OCI-M1 (cell line): ENCODE data around the gene NACC1.

Experiments
- DNase-seq: peaks from one replicate; lab custom pipeline; 2025; lab: John Stamatoyannopoulos, UW

Gene NACC1

GRCh38 chr19:13117772-13118423 lies at the start of gene NACC1:
Gene NACC1 (plus strand): TSS chr19:13118264. CDS start chr19:13135208, 16,944 bp downstream.
- peak; percentile 93 for DNase-seq

DNA sequence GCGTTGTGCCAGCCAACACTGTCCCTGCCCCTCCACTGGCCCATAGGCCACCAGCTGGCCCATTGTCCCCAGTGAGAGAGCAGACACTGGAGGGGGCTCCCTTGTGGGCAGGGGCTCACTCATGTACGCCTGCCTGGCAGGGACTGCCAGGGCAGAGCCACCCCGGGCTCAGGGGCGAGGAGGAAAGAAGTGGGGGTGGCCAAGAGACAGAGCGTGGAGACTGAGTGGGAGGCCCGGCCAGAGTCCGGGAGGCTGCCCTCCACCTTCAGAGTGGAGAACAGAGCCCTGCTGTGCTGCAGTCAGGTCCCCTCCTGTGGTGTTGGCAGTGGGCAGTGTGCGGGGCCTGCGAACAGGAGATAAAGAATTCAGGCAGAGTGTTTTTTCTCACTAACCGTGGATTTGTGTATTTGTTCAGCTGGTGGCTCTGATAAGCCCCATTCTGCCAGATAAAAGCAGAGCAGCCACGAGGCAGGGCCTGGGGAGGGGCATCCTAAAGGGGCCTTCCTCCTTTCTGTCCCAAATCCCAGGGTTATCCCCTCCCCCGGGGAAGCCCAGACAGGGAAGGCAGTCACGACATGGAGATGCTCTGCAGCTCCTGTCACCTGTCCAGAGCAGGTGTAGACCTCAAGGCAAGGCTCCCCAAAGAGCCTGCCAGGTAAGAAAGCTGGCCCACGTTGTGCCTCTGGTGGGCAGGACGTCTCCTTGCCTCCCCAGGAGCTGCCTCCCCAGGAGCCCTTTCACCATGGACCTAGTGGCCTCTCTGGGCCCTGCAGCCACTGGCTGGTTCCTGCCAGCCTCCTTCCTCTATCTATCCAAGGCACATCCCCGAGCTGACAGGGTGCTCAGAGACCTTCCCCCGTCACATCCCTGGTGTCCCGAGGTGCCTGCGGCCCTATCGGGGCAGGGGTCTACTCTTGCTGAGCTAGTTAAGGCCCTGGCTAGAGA lies 48.4 kb upstream of the NACC1 start:
- peak; percentile 93 for DNase-seq

GRCh38 chr19:13070425-13071140 lies 47.5 kb upstream of the NACC1 start:
- no peak for DNase-seq

- no peak for DNase-seq
These were observed 46.4 kb upstream of the NACC1 start for GRCh38 chr19:13071444-13072187.

GRCh38 chr19:13072188-13072908 lies 45.7 kb upstream of the NACC1 start:
- no peak for DNase-seq

DNA sequence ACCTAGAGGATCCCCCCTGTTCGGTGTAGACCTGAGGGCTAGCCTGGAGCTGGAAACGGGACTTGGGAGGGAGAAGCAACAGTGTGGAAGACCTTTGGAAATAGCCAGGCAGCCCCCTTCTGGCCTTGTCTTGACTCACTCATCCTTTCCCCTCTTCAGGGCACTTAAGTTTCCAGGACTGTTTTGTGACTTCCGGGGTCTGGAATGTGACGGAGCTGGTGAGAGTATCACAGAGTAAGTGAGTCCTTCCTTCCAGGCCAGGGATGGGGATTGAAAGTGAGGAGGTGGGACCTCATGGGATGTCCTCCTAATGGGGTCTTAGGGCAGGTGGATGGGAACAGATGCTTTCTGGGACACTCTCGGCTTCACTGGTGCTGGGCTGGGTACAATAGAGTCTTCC lies 44.8 kb upstream of the NACC1 start:
- DNase-seq: no peak

- no peak for DNase-seq
These were observed 43.7 kb upstream of the NACC1 start for GRCh38 chr19:13074378-13074777.

- no peak for DNase-seq
These were observed 41.7 kb upstream of the NACC1 start for GRCh38 chr19:13076320-13076719.

- no peak for DNase-seq
These were observed 41.3 kb upstream of the NACC1 start for GRCh38 chr19:13076787-13077186.

- DNase-seq: no peak
These were observed 40.8 kb upstream of the NACC1 start for GRCh38 chr19:13077240-13077639.

GRCh38 chr19:13078381-13078780 lies 39.7 kb upstream of the NACC1 start:
- DNase-seq: no peak

DNA sequence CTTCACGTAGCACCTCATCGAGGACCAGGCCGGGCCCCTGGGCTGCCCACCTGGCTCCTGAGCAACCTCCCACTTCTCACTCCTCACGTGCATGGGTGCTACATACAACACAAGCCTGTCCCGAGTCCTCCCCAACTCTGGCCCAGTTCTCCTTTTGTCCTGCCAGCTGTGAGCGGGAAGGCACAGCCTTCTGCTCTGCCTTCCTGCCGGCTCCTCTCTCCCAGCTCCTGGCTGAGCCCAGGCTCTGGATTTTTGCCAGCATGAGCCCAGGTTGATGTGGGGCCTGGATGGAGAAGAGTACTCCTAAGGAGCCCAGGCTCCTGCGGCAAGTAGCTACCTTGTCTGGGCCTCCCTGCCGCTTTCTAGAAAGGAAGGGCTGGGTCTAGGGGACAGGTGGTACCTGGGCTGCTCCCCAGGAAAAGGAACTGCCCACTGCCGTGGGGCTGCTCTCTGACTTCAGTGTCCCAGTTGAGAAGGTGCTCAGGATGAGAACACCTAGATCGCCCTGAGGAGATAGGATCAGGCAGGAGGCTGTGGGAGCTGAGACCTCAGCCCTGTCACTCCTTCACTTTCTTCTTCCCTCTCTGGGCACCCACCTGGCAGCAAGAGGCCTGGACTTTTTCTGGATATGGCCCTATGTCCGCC lies 39.0 kb upstream of the NACC1 start:
- DNase-seq: no peak

DNA sequence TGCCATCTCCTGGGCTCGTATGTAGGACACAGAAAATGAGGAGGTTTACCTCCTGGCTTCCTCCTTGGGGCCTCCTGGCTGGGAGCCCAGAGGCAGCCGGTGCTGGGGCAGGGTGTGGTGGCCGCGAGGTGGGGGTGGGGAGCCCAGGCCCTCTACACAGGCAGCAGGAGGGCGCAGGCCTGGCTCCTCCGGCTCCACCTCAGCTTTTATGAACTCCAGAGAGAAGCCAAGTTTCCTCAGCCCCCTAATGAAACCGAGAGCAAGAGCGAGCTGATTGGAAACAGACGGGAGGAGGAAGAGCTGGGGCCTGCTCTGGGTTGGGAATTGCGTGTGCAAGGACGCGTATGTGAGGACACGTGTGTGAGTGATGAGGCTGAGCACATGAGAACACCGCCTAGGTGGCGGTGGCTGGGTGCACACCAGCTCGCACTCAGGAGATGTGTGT lies 38.5 kb upstream of the NACC1 start:
- peak; percentile 36 for DNase-seq

GRCh38 chr19:13082192-13083007 lies 35.7 kb upstream of the NACC1 start:
- no peak for DNase-seq

DNA sequence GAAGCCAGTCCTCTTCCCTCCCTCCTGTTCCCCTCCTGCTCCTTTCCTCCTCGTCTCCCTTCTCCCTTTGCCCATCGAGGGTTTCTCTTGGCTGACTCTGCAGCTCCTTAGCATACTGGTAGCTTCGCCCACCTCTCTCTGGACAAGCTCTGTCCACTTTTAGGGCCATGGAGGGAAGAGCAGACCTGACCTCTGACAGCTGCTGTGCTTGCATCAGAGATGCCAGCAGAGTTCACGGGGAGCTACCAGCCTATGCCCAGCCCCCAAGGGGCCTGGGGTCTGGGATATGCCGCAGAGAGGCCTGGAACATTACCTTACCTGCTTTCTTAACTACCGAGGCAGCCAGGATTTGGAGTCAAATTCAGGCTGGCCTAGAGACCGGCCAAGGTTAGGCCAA lies 35.1 kb upstream of the NACC1 start:
- no peak for DNase-seq

DNA sequence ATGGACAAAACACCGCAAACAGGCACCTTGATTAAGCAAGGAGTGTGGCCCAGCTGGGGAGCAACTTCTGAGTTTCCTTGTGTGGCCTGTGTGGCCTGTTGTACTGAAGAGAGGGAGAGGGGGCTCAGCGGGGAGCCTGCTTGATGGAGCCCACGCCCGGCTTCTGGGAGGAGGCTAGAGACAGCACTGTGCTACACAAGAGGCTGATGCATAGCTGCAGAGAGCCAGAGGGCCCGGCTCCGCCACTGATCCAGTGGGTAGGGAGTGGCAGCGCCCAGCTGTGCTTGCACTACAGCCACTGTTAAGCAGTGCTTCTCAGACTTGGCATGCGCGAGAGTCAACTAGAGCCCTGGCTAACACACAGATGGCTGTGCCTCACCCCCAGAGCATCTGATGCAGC lies 34.4 kb upstream of the NACC1 start:
- DNase-seq: no peak

DNA sequence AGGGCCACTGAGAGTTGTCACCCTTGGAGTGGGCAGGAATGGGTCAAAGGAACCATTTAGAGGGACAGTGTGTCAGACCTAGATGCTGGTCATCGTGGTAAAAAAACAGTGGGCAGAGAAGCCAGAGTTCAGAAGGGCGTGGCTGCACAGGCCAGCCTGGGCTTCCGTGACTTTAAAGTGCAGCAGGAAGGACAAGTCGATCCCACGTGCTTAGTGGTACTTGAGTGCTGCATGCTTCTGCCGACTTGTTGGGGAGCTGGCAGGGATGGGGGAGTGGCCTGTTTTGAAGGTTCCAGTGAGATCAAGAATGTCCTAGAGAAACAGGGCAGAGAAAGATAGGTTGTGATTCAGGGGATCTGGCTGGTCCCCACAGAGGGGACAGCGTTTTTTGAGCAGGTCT lies 32.4 kb upstream of the NACC1 start:
- no peak for DNase-seq

DNA sequence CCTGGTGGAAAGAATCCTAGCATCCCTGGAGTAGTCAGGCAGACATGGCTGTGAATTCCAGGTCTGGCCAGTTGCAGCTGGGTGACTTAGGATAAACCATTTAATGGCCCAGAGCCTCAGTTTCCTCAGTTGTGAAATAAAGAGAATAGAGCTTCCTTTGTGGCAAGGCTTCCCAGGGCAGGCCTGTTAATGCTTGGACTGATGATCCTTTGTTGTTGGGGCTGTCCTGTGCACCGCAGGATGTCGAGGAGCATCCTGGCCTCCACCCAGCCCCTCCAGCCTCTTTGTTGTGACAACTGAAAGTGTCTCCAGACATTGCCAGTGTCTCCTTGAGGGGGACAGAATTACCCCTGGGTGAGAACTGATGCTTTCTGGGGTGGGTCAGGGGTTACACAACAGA lies 31.7 kb upstream of the NACC1 start:
- DNase-seq: no peak

- no peak for DNase-seq
These were observed 30.8 kb upstream of the NACC1 start for GRCh38 chr19:13087295-13087694.
